K562 treated with DMSO at 1 percent for 12 hours (cell line): Measurements from ENCODE around the gene CST11. TPM values are rescaled to one million over a fixed set of nuclear protein-coding genes. Genes with fewer than 3 reads are reported as not detected.

Experiments used
- total RNA-seq: library from RNA; unstranded; fragments of 300-600 nt; gene quantifications from 2 replicates; pipeline ENCODE4 v1.2.3, GENCODE V29; 2022; ENCODE audit not compliant: insufficient read depth

CST11 gene, protein sequence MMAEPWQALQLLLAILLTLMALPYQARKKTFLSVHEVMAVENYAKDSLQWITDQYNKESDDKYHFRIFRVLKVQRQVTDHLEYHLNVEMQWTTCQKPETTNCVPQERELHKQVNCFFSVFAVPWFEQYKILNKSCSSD
- not detected in 2 replicates for total RNA-seq

DNA sequence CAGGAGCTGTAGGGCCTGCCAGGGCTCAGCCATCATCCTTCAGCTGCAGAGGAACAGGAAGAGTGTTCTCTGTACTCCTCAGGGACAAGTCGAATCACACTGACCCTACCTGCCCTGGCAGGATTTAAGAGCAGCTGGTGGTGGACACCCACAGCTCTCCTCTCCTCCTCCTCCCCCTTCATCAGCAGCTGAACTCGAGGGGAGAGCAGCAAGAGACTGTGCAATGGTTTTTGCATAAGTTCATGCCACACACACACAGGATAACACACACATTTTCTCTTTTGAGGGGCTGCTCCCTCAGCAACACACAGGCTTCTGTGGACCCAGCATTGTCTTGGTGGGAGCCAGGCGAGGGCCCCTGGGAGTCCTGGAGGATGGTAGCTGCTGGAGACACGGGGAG is at the start of gene CST11:
Gene CST11 (minus strand): TSS at position 101 of the 400 bp plus-strand sequence. CDS start 65 bp downstream, at position 36.

DNA sequence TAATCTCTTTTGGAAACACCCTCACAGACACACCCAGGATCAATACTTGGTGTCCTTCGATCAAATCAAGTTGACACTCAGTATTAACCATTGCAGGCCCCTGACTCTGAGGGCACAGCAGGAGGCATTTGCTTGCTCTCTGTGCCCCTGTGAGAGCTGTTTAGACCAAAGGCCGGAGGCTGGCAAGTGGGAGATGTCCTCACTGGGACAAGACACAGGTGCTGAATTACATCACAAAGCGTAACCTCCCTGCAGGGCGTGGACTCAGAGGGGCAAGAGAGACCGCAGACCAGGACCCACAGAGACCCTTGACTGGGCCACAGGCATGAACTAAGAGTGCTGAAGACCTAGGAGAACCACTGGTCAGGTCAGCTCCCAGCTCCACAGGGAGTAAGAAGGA is 38.1 kb upstream of the CST11 start, which contains the start of gene CST8:
Gene CST8 (plus strand): TSS at position 301 of the 400 bp plus-strand sequence. CDS start 551 bp downstream, outside the sequence.

DNA sequence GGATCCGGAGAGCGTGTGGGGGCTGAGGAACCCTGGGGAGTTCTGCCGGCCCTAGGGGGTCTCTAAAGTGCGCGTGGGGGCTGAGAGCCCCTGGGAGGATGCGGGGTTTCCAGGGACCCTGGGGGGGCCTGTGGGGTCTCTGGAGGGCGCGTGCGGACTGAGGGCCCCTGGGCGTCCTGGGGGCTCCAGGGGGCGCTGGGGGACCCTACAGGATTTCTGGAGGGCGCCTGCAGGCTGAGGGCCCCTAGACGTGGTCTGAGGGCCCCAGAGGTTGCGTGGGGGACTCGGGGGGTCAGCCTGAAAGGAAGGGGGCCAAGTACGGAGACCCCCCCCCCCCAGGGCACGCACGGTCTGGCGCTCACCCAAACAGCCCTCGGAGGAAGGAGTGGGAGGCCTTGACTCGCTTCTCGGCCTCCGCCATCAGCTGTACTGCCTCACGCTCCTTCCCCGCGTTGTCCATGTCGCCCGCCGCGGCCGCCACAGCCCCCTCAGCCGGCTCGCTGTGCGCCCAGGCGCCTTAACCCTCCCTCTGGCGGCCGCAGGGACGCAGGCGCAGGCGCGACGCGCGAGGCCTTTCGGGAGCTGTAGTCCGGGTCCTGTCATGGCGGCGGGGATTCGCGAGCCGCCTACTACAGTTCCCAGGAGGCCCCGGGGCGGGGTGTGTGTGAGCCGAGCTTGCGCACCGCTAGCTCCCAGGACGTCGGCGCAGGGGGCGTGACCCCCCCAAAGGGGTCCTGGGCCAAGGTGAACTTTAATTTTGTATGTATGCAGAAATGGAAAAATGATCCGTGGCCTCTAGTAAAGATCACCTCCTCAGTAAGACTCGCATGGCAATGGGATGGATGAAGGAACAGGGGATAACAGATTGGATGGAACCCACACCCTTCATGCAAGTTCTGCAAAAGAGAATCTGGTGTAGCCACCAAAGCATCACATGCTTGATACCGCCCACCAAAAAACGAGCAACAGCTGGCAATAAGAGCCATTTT is 31.4 kb downstream of the CST11 start, which contains the start of gene NAPB:
Gene NAPB (minus strand): TSS at position 546 of the 989 bp plus-strand sequence. CDS start 86 bp downstream, at position 460.

Other genes with a start within 250 kb of the CST11 start
- gene NXT1, start 102.1 kb downstream of the CST11 start, total RNA-seq: 25.4 and 27.8 TPM in 2 replicates
- gene GZF1, start 90.7 kb downstream of the CST11 start, total RNA-seq: 6.3 and 10.9 TPM in 2 replicates
- 0.75 and 3.5 TPM in 2 replicates for gene NAPB, start 31.4 kb downstream of the CST11 start, total RNA-seq
- not detected in 2 replicates for gene CSTL1, start 13.2 kb downstream of the CST11 start, total RNA-seq
- not detected in 2 replicates for gene CST8, start 38.2 kb upstream of the CST11 start, total RNA-seq
- gene CST9L, start 115.6 kb upstream of the CST11 start, total RNA-seq: not detected in 2 replicates
- gene CST9, start 153.0 kb upstream of the CST11 start, total RNA-seq: not detected in 2 replicates
- gene CST3, start 185.1 kb upstream of the CST11 start, total RNA-seq: 316 and 413 TPM in 2 replicates
- gene CST4, start 236.2 kb upstream of the CST11 start, total RNA-seq: not detected in 2 replicates